HL-60 (cell line): ENCODE measurements around the gene TMEM145.

ENCODE experiments used
- GABPA ChIP-seq: IDR thresholded peaks from 2 replicates; pipeline ENCODE4 v1.6.1; 2012; ENCODE audit warnings: low read depth
- POLR2AphosphoS5 ChIP-seq: IDR thresholded peaks from 2 replicates; pipeline ENCODE4 v1.6.1; 2012; ENCODE audit warnings: low read depth
- TF ChIP-seq, protein P1 (sequence below): IDR thresholded peaks from one replicate; pipeline ENCODE4 v1.5.1; 2011; ENCODE audit warnings: low read length, control low read depth, inconsistent platforms; ENCODE audit not compliant: insufficient read depth
- TF ChIP-seq, protein P2 (sequence below): IDR thresholded peaks from 2 replicates; pipeline ENCODE4 v1.6.1; 2012; ENCODE audit warnings: low read depth; ENCODE audit not compliant: insufficient replicate concordance

- TF ChIP-seq GABPA (0 out of 2 replicates have a peak, but pooled peaks have one; percentile 39), POLR2AphosphoS5 (no peak)
- TF ChIP-seq, protein P1, sequence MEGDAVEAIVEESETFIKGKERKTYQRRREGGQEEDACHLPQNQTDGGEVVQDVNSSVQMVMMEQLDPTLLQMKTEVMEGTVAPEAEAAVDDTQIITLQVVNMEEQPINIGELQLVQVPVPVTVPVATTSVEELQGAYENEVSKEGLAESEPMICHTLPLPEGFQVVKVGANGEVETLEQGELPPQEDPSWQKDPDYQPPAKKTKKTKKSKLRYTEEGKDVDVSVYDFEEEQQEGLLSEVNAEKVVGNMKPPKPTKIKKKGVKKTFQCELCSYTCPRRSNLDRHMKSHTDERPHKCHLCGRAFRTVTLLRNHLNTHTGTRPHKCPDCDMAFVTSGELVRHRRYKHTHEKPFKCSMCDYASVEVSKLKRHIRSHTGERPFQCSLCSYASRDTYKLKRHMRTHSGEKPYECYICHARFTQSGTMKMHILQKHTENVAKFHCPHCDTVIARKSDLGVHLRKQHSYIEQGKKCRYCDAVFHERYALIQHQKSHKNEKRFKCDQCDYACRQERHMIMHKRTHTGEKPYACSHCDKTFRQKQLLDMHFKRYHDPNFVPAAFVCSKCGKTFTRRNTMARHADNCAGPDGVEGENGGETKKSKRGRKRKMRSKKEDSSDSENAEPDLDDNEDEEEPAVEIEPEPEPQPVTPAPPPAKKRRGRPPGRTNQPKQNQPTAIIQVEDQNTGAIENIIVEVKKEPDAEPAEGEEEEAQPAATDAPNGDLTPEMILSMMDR: no peak
- TF ChIP-seq, protein P2, sequence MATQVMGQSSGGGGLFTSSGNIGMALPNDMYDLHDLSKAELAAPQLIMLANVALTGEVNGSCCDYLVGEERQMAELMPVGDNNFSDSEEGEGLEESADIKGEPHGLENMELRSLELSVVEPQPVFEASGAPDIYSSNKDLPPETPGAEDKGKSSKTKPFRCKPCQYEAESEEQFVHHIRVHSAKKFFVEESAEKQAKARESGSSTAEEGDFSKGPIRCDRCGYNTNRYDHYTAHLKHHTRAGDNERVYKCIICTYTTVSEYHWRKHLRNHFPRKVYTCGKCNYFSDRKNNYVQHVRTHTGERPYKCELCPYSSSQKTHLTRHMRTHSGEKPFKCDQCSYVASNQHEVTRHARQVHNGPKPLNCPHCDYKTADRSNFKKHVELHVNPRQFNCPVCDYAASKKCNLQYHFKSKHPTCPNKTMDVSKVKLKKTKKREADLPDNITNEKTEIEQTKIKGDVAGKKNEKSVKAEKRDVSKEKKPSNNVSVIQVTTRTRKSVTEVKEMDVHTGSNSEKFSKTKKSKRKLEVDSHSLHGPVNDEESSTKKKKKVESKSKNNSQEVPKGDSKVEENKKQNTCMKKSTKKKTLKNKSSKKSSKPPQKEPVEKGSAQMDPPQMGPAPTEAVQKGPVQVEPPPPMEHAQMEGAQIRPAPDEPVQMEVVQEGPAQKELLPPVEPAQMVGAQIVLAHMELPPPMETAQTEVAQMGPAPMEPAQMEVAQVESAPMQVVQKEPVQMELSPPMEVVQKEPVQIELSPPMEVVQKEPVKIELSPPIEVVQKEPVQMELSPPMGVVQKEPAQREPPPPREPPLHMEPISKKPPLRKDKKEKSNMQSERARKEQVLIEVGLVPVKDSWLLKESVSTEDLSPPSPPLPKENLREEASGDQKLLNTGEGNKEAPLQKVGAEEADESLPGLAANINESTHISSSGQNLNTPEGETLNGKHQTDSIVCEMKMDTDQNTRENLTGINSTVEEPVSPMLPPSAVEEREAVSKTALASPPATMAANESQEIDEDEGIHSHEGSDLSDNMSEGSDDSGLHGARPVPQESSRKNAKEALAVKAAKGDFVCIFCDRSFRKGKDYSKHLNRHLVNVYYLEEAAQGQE: no peak
Measured at GRCh38 chr19:42313840-42314755, 989 bp downstream of the TMEM145 start.
